ENCODE measurements around the gene C1GALT1. TPM values are rescaled to one million over a fixed set of nuclear protein-coding genes. Genes with fewer than 3 reads are reported as not detected.
"Not testable (repeated sequence)": the region's sequence is repeated elsewhere in the genome, so short reads cannot be mapped to it uniquely, and the experiment has no call there.

C1GALT1 gene
- 10 to 100 TPM; 30.7 to 49.3 TPM for total RNA-seq

DNA sequence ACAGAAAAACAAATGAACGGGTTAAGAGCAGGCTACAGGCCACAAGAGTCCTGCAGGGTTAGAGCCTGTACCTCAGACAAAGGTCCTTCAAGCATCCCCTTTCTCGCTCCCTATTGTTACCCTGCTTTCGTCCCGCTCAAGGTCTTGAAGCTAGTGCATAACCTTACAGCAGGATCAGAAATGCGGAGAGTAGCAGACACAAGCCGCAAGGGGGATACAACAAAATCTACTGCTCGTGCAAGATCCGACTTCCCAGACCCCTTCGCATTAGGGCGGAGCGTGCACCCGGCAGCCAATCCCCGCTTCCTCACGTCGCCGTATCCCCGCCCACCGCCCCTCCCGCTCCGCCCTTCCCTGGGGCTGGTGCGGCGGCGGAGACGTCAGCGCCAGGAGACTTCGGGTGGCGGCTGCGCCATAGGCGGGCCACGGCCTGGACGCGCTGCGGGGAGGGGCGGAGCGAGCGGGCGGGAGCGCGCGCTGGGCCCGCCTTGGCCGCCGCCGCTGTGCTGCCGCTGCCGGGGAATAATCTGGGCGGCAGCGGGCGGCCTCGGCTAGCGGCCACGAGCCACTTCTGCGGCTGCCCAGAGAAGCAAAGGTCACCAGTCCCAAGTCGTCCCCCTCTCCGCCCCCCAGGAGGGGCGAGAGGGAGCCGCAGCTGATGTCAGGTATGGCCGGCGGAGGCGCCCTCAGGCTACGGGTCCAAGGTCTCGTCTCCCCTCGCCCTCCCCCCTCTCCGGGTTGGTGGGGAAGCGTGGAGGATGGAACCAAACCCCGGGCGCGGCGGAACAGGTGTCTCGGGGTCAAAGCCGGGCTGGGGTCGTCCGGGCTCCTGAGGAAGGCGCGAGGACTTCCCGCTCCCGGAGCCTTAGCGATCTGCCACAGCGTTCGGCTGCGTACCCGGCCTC lies at the start of gene C1GALT1:
Gene C1GALT1 (plus strand): TSS at position 389 of the 905 bp plus-strand sequence. CDS start 51,776 bp downstream, outside the sequence.
- H3K9me3 Mint-ChIP-seq: no peaks in the 10 kb centered on the region
- H3K4me3 Mint-ChIP-seq: peak within 1 kb of the TSS; percentile 99
- peaks cover 6% of the 10 kb centered on the region for H3K36me3 Mint-ChIP-seq
- H3K27me3 Mint-ChIP-seq: no peaks in the 10 kb centered on the region
- peaks cover 20 to 30% of the 10 kb centered on the region in 2 donors for H3K4me1 Mint-ChIP-seq (ENCODE audit: low read depth in 2 of 2)
- ATAC-seq (peak; percentile 97), DNase-seq (ENCODE audit: low spot score) (peak; percentile 97)
- H3K27ac Mint-ChIP-seq: peak within 1 kb of the TSS; percentile 97 to 98

DNA sequence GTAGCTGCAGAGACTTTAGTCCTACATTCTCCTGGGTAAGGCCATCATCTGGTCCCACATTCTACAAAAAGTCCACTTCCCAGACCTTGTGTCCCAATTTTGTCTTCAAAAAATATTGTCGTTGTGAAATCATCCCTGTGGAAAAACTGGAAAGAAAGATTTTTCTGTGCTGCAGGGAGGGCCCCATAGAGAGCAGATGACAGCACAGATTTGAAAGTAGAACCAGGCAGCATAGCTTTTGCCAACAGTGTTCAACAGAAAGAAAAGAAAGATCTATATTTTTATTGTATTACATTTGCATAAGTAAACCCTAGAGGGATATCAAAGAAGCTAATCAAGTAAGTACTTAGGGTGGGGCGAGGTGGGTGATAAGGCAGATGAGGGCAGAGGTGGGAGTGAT lies 48.3 kb upstream of the C1GALT1 start:
- peaks cover 9 to 14% of the 10 kb centered on the region in 2 donors for H3K4me1 Mint-ChIP-seq (ENCODE audit: low read depth in 2 of 2)
- ATAC-seq: no peak

DNA sequence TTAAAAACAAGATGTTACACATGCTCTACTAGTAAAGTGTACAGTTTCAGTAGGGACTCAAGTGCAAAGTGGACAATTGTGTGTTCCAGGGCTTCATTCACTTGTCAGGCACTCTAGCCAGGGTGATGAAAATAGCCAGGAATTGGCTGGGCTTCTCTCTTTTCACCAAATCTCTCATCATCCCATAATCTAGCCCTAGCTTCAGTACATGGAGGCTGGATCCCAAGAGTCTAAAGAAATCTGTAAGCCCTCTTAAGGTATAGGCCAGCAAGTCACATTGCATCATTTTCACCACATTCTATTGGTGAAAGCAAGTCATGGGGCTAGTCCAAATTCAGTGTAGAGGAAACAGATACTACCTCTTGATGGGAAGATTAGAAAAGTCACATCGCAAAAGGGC lies 47.3 kb upstream of the C1GALT1 start:
- Mint-ChIP-seq H3K4me3 (no peak overlapping the region), H3K4me1 (ENCODE audit: low read depth in 2 of 2) (peaks cover 9 to 14% of the 10 kb centered on the region in 2 donors), H3K27me3 (no peaks in the 10 kb centered on the region), H3K36me3 (no peaks in the 10 kb centered on the region), H3K27ac (no peak overlapping the region), H3K9me3 (peaks cover 3% of the 10 kb centered on the region)
- DNase-seq (ENCODE audit: low spot score): no peak
- no peak for ATAC-seq

More for the DNA sequence above, 48.3 kb upstream of the C1GALT1 start:
- Mint-ChIP-seq H3K27ac (no peak overlapping the region), H3K27me3 (no peaks in the 10 kb centered on the region), H3K36me3 (no peaks in the 10 kb centered on the region), H3K4me3 (no peak overlapping the region), H3K9me3 (peaks cover 3% of the 10 kb centered on the region)
- DNase-seq (ENCODE audit: low spot score): no peak

DNA sequence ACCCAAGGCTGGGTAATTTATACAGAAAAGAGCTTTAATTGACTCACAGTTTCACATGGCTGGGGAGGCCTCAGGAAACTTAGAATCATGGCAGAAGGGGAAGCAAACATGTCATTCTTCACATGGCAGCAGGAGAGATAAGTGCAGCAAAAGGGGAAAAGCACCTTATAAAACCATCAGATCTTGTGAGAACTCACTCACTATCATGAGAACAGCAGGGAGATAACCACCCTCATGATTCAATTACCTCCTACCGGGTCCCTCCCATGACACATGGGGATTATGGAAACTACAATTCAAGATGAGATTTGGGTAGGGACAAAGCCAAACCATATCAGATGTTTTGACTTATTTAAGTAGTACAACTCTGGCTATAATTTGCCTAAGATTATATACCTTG lies 46.4 kb upstream of the C1GALT1 start:
- H3K27ac Mint-ChIP-seq: peak overlapping the region in 1 of 2 donors; percentile 47
- H3K36me3 Mint-ChIP-seq; ATAC-seq; H3K9me3 Mint-ChIP-seq; H3K27me3 Mint-ChIP-seq; DNase-seq (ENCODE audit: low spot score): not testable (repeated sequence)
- H3K4me1 Mint-ChIP-seq (ENCODE audit: low read depth in 2 of 2): peaks cover 9 to 14% of the 10 kb centered on the region in 2 donors
- H3K4me3 Mint-ChIP-seq: peak overlapping the region; percentile 33

DNA sequence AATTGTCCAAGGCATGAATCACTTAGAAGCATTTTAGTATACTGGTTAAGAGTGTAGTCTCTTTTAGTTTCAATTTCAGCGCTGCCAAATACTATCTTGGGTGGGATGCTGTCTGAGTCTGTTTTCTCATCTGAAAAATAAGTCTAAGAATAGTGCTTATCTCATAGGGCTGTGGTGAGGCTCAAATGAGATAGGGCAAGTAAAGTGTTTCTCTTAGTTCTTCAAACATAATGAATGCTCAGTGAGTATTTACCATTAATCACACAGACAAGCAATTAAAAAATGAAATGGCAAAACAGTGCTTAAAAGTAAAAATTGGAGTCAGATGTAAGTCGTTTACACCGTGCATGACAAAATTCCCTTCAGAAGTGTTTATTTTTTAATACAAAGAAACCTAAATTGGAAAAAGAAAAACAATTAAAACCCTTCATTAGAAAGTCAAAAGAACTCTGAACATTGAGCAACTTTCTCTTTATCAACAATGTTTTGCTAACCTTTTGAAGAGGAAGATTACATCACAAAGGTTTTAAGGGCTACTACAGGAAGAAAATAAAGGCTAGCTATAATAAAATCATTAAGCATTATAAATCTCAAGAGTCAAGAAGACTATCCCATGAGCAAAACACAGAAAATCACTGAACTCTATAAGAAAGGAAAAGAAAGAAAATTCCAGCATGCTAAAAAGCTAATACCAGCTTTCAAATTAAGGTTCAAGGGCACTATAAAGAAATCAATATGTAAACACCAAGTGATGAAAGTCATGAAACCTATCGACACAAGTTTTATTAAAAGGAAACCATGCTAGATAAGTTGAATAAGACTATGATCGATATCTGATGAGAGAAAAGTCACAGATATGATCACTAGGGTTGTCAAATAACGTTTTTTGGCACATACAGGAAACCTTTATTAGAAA lies 45.6 kb upstream of the C1GALT1 start:
- H3K27me3 Mint-ChIP-seq: no peaks in the 10 kb centered on the region
- H3K9me3 Mint-ChIP-seq: peaks cover 3% of the 10 kb centered on the region
- DNase-seq (ENCODE audit: low spot score): no peak
- H3K4me3 Mint-ChIP-seq: peak overlapping the region; percentile 33
- ATAC-seq: peak in 1 of 2 donors; percentile 71
- peak overlapping the region in 1 of 2 donors; percentile 47 for H3K27ac Mint-ChIP-seq
- peaks cover 9 to 14% of the 10 kb centered on the region in 2 donors for H3K4me1 Mint-ChIP-seq (ENCODE audit: low read depth in 2 of 2)
- no peaks in the 10 kb centered on the region for H3K36me3 Mint-ChIP-seq

DNA sequence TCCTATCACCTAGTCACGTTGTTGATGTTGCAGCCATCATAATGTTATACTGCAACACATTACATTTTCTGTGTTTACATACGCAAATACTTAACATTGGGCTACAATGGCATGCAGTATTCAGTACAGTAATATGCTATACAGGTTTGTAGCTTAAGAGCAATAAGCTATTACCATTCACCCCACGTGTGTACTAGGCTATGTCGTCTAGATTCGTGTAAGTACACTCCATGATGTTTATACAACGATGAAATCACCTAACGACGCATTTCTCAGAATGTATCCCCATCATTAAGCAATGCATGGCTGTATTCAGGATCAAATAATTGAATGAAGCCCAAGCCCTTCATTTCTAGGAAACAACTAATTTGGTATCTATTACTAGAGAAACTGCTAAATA lies 43.4 kb upstream of the C1GALT1 start:
- H3K4me3 Mint-ChIP-seq: no peak overlapping the region
- H3K9me3 Mint-ChIP-seq: peaks cover 8% of the 10 kb centered on the region
- no peak overlapping the region for H3K27ac Mint-ChIP-seq
- H3K4me1 Mint-ChIP-seq (ENCODE audit: low read depth in 2 of 2): peaks cover 9 to 14% of the 10 kb centered on the region in 2 donors
- peaks cover 14% of the 10 kb centered on the region for H3K36me3 Mint-ChIP-seq
- ATAC-seq (no peak), DNase-seq (ENCODE audit: low spot score) (no peak)
- no peaks in the 10 kb centered on the region for H3K27me3 Mint-ChIP-seq

DNA sequence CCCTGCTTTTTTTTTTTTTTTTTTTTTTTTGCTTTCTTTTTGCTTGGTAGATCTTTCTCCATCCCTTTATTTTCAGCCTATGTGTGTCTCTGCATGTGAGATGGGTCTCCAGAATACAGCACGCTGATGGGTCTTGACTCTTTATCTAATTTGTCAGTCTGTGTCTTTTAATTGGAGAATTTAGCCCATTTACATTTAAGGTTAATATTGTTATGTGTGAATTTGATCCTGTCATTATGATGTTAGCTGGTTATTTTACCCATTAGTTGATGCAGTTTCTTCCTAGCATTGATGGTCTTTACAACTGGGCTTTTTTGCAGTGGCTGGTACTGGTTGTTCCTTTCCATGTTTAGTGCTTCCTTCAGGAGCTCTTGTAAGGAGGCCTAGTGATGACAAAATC lies 38.9 kb upstream of the C1GALT1 start:
- H3K4me1 Mint-ChIP-seq (ENCODE audit: low read depth in 2 of 2); H3K9me3 Mint-ChIP-seq; H3K4me3 Mint-ChIP-seq; ATAC-seq; H3K27me3 Mint-ChIP-seq; DNase-seq (ENCODE audit: low spot score); H3K27ac Mint-ChIP-seq: not testable (repeated sequence)
- H3K36me3 Mint-ChIP-seq: peaks cover 23% of the 10 kb centered on the region

DNA sequence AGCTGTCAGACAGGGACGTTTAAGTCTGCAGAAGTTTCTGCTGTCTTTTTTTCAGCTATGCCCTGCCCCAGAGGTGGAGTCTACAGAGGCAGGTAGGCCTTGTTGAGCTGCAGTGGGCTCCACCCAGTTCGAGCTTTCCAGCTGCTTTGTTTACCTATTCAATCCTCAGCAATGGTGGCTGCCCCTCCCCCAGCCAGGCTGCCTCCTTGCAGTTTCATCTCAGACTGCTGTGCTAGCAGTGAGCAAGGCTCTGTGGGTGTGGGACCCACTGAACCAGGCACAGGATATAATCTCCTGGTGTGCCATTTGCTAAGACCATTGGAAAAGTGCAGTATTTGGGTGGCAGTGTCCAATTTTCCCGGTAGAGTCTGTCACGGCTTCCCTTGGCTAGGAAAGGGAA lies 37.2 kb upstream of the C1GALT1 start:
- not testable (repeated sequence) for H3K4me3 Mint-ChIP-seq; H3K27me3 Mint-ChIP-seq; H3K4me1 Mint-ChIP-seq (ENCODE audit: low read depth in 2 of 2); DNase-seq (ENCODE audit: low spot score); H3K9me3 Mint-ChIP-seq; H3K27ac Mint-ChIP-seq; ATAC-seq
- H3K36me3 Mint-ChIP-seq: peaks cover 23% of the 10 kb centered on the region

DNA sequence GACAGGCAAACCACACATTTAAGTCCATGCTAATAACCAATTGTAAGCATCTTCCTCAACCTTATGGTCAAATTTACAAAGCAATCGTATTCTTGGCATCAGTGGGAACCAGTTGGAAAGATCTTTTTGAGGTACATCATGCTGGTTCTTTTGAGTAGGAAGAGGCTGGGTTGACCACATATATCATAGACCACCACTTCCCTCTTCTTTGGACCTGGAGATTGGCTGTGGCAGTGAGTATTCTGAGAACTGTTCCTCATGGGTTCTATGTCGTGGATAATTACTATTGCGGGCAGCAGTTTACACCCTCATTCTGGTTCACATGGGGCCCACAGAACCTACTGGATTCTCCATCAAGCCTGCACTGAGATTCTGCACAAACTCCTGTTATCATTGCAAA lies 35.5 kb upstream of the C1GALT1 start:
- Mint-ChIP-seq H3K4me1 (ENCODE audit: low read depth in 2 of 2) (peaks cover 8 to 9% of the 10 kb centered on the region in 2 donors), H3K4me3 (no peak overlapping the region), H3K27ac (no peak overlapping the region), H3K36me3 (peaks cover 23% of the 10 kb centered on the region), H3K9me3 (peaks cover 5% of the 10 kb centered on the region), H3K27me3 (no peaks in the 10 kb centered on the region)
- no peak for ATAC-seq
- DNase-seq (ENCODE audit: low spot score): no peak

DNA sequence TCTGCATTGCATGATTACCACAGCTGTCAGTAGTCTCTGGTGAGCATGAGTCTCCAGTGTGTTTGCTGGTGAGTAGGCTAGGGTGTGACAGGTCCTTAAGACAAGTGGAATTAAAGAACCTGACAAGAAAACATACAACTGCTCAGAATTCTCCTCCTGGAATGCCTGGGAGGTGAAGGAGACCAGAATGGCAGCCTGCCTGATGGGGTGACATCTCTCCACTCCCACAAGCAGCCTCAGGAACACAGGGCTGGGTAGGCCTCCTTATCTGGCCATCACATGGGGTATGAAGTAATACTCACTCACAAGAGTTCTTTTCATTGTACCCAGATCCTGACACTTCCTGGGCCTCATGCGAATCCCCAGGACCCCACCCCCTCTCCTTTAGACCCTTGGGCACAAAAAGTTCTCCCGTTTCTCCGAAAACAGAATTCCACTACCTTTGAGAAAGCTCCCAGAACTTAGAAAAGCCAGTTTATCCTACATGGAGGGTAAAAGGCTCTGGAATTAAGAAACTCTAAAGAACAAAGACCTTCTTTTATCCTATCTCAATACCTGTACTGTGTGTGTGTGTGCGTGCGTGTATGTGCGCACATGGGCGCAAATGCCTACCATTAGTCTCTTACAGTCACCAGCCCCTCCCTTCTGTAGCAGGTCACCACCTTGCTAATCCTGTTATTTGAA lies 33.4 kb upstream of the C1GALT1 start:
- peaks cover 9% of the 10 kb centered on the region for H3K36me3 Mint-ChIP-seq
- ATAC-seq (no peak), DNase-seq (ENCODE audit: low spot score) (no peak)
- H3K27me3 Mint-ChIP-seq: no peaks in the 10 kb centered on the region
- H3K4me1 Mint-ChIP-seq (ENCODE audit: low read depth in 2 of 2): peaks cover 8 to 9% of the 10 kb centered on the region in 2 donors
- no peak overlapping the region for H3K4me3 Mint-ChIP-seq
- no peaks in the 10 kb centered on the region for H3K9me3 Mint-ChIP-seq
- H3K27ac Mint-ChIP-seq: no peak overlapping the region

DNA sequence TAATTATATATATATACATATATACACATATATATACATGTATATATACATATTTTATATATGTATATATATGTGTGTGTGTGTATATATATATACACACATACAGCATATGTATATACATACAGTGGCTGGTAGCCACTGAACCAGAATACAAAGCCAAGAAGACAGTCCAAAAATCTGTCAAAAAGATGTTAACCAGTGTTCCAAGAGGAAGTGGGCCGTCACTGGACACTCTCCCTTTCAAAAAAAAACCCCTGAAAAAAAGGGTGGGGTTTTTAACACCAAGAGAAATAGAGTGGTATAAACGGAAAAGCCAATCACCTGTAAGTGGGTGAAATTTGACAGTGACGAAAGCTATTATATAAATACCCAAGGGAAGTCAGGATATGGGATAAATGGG lies 31.1 kb upstream of the C1GALT1 start:
- no peak for DNase-seq (ENCODE audit: low spot score)
- H3K27me3 Mint-ChIP-seq: no peaks in the 10 kb centered on the region
- H3K4me3 Mint-ChIP-seq: no peak overlapping the region
- ATAC-seq: no peak
- peaks cover under 1% of the 10 kb centered on the region for H3K36me3 Mint-ChIP-seq
- H3K4me1 Mint-ChIP-seq (ENCODE audit: low read depth in 2 of 2): peaks cover 12 to 14% of the 10 kb centered on the region in 2 donors
- H3K9me3 Mint-ChIP-seq: peaks cover 4% of the 10 kb centered on the region
- H3K27ac Mint-ChIP-seq: peak overlapping the region in 1 of 2 donors; percentile 15

DNA sequence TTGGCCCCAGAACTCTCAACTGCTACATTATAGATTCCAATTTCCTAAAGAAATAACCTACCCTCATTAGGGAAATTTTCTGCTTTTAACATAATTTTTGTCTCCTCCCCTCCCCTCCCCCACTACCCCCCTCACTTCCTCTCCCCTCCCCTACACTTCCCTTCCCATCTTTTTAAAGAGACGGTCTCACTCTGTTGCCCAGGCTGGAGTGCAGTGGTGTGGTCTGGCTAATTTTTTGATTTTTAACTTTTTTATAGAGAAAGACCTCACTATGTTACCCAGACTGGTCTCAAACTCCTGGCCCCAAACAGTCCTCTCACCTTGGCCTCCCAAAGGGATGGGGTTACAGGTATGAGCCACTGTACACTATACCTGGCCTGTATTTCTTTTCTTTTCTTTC lies 30.5 kb upstream of the C1GALT1 start:
- Mint-ChIP-seq H3K36me3 (no peaks in the 10 kb centered on the region), H3K4me1 (ENCODE audit: low read depth in 2 of 2) (peaks cover 16 to 18% of the 10 kb centered on the region in 2 donors), H3K4me3 (no peak overlapping the region), H3K9me3 (peaks cover 4% of the 10 kb centered on the region), H3K27ac (no peak overlapping the region), H3K27me3 (no peaks in the 10 kb centered on the region)
- ATAC-seq (no peak), DNase-seq (ENCODE audit: low spot score) (no peak)

DNA sequence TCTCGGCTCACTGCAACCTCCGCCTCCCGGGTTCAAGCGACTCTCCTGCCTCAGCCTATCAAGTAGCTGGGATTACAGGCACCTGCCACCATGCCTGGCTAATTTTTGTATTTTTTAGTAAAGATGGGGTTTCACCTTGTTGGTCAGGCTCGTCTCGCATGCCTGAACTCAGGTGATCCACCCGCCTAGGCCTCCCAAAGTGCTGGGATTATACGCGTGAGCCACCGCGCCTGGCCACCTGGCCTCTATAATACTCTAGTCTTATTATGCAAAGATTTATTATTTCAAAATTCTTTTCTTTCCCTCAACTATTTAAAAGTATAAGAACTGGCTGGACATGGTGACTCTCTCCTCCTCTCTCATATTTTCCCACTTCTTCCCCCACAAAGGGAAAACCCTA lies 30.0 kb upstream of the C1GALT1 start:
- Mint-ChIP-seq H3K4me3 (no peak overlapping the region), H3K27ac (no peak overlapping the region), H3K27me3 (no peaks in the 10 kb centered on the region), H3K9me3 (peaks cover 4% of the 10 kb centered on the region), H3K4me1 (ENCODE audit: low read depth in 2 of 2) (peaks cover 21 to 23% of the 10 kb centered on the region in 2 donors), H3K36me3 (no peaks in the 10 kb centered on the region)
- DNase-seq (ENCODE audit: low spot score): no peak
- no peak for ATAC-seq

All from natural killer cell treated with Interleukin-12 subunit alpha and Interleukin-12 subunit beta and Interleukin-15 and Interleukin-18, amount 100 ng/mL, for 72 hours (primary cell).